Panc1 (cell line): ENCODE measurements around the gene NAB2.

Source experiments
- POLR2AphosphoS5 ChIP-seq: IDR thresholded peaks from 2 replicates; pipeline ENCODE4 v1.6.1; 2012; ENCODE audit warnings: mild to moderate bottlenecking, low read depth, low read length, moderate library complexity
- TF ChIP-seq, protein P1 (sequence below): fragments of 450-650 bp; IDR thresholded peaks from 2 replicates; pipeline ENCODE4 v1.5.1; 2017; ENCODE audit warnings: mild to moderate bottlenecking

DNA sequence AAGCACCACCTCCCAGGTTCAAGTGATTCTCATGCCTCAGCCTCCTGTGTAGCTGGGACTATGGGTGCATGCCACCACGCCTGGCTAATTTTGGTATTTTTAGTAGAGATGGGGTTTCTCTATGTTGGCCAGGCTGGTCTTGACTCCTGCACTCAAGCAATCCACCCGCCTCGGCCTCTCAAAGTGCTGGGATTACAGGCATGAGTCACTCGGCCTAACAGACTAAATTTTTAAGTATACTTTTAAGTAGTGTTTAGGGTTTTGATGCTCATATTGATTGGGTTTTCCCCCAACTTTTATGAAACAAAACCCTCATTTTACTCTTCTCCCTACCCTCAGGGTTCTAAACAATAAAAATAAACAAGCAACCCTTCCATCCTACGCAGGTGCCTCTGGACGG, 44.4 kb upstream of the NAB2 start:
- TF ChIP-seq, protein P1, sequence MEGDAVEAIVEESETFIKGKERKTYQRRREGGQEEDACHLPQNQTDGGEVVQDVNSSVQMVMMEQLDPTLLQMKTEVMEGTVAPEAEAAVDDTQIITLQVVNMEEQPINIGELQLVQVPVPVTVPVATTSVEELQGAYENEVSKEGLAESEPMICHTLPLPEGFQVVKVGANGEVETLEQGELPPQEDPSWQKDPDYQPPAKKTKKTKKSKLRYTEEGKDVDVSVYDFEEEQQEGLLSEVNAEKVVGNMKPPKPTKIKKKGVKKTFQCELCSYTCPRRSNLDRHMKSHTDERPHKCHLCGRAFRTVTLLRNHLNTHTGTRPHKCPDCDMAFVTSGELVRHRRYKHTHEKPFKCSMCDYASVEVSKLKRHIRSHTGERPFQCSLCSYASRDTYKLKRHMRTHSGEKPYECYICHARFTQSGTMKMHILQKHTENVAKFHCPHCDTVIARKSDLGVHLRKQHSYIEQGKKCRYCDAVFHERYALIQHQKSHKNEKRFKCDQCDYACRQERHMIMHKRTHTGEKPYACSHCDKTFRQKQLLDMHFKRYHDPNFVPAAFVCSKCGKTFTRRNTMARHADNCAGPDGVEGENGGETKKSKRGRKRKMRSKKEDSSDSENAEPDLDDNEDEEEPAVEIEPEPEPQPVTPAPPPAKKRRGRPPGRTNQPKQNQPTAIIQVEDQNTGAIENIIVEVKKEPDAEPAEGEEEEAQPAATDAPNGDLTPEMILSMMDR = no peak
- TF ChIP-seq POLR2AphosphoS5 = no peak
